Islet precursor cell (in vitro differentiated cells): ENCODE measurements around the gene POMT1.

Source experiments
- DNase-seq: peaks from one replicate; pipeline ENCODE4 v3.0.0-alpha.2; 2018

POMT1 gene

DNA sequence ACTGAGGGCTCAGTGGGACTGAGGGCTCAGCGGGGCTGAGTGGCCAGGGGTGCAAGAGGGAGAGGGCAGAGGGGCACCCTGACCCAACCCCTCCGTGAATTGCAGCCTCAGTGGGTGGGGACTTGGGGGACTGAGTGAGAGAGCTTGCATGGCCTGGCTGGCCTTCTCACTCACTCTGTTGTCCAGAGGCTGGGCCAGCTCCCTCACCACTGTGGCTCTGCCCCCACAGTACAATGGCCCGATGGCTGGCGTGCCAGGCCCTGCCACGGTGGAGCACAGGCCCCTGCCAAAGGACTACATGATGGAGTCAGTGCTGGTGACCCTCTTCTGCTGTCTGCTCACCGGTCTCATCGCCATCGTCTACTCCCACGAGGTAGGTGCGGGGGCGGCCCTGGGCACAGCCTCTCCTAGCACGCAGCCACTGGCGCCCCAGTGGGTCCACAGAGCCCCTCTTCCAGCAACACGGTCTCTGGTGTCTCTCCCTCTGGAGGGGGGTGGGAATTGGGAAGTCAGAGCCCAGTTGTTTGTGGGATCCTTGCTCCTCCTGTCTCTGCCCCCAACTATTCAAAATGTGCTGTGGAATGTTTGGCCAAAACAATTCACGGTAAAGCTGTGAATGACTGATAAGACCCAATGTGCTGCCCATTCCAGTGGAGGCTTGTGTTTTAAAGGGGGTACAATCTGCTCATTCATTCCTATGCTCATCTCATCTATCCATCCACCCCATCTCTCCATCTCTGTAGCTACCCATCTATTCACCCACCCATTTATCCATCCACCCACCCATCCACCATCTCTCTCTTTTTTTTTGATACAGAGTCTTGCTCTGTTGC is 53.3 kb downstream of the POMT1 start:
- no peak for DNase-seq

DNA sequence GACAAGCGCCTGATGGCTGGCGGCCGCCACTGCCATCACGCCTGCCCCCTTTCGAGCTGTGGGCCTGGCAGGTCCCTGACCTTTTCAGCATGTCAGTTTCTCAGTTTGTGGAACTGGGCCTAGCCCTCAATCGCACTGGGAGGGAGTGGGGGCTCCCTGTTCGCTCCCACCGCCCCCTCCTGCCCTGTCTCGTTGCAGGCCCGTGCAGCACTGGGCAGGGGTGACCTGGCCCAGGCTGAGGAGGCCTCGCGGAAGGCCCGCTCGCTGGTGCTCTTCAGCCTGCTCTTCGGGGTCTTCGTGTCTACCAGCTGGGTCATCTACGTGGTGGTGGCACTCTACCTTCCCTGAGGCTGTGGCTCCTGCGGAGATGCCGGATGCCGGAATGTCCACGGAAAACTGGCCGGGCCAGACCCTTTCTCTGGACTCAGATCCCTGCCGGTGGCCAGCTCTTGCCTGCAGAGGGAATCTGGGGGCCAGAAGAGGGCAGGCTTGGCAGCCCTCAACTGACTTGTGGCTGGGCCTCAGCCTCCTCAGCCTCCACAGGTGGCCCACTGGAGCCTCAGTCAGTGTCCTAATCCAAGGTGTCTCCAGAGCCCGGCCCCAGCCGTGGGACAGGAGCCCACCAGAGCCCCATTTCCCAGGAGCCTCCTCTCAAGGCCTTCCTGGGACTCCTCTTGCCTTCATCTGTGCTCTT is 55.3 kb downstream of the POMT1 start:
- no peak for DNase-seq

DNA sequence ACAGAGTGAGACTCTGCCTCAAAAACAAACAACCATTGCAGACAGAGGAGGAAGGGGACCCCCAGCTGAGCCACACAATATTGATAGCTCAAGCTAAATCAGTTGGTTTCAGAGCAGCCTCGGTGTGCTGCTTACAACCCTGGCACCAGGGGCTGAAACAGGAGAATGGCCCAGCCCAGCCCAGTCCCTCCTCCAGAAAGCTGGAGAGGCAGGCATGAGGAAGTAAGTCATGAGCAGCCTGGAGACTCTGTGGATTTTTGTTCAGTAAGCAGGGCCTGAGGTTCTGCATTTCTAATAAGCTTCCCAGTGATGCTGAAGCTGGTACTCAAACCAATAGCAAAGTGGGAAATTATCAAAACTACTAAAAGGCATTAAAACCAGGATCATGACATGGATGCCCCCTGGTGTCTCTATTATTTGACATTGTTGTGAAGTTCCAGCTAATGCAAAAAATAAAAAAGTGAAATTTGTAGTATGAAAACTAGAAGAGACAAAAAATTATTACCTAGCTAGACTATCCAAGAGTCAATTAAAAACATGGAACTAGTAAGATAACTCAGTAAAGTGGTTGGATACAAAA is 56.8 kb downstream of the POMT1 start:
- no peak for DNase-seq

DNA sequence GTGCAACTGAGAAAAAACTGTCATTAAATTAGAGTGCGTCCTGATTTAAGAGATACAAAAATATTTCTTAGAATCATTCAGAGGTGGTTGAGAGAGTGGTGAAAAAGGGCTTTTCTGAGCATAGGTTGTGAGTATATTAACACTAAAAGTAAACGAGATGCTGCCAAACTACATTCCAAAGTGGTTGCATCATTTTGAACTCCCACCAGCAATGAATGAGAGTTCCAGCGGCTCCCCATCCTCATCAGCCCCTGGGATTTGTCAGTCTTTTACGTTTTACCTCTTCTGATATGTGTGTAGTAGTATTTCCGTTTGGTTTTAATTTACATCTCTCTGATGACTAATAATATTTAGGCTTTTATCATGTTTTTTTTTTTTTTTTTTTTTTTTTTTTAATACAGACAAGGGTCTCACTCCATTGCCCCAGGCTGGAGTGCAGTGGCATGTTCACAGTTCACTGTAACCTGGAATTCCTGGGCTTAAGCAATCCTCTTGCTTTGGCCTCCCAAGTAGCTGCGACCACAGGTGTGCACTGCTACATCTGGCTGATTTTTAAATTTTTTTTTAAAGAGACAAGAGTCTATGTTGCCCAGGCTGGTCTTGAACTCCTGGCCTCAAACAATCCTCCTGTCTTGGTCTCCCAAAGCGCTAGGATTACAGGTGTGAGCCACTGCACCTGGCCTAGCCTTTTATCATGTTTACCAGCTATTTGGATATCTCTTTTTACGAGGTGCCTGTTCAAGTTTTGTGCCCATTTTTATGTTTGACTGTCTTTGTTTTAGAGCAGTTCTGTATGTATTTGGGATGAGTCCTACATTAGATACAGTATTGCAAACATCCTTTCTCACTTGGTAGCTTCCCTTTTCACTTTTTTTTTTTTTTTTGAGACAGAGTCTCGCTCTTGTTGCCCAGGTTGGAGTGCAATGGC is 59.6 kb downstream of the POMT1 start:
- no peak for DNase-seq

DNA sequence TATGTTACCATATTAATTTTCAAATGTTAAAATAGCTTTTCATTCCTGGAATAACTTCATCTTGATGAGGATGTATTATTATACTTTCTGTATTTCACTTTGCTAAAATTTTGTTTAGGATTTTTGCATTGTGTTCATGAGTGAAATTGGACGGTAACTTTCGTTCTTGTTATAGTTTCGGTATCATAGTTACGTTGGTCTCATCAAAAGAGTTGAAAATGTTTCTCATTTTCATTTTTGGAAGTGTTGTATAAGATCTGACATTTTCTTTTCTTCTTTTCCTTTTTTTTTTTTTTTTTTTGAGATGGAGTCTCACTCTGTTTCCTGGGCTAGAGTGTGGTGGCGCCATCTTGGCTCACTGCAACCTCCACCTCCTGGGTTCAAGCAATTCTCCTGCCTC is 62.7 kb downstream of the POMT1 start:
- DNase-seq, result no peak

DNA sequence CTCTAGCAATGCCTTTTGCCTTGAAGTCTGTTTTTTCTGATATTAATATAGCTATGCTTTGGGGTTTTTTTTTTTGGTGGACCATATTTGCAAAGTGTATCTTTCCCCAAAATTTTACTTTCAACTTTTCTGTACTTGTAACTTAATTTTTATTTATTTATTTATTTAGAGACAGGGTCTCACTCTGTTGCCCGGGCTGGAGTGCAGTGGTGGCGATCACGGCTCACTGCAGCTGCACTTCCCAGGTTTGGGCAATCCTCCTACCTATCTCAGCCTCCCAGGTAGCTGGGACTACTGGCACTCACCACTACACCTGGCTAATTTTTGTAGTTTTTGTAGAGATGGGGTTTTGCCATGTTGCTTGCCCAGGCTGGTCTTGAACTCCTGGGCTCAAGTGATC is 63.4 kb downstream of the POMT1 start:
- no peak for DNase-seq

DNA sequence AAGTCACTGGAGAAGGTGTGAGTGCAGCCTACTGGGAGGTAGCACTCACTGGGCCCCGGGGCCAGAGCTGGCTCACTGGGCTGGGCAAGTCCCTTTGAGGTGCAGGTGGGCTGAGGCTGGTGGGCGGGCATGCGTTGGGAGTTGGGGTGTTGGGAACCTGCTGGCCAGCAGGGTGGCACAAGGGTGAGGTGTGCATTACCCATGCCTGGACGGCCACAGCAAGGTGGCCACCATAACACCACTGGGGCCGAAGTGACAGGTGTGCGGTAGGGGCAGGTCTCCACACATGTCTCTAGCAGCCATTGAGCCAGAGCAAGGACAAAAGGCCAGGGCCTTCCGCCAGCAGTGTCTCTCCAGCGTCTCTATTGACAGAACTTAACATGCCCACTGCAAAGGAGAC is 65.2 kb downstream of the POMT1 start:
- no peak for DNase-seq
